NCI-H2029 treated with DMSO at 0.1 percent for 48 hours (cell line): ENCODE results near the gene PLEKHB1.

Experiments
- DNase-seq: peaks from one replicate; lab custom pipeline; 2025; lab: John Stamatoyannopoulos, UW

PLEKHB1 gene

DNA sequence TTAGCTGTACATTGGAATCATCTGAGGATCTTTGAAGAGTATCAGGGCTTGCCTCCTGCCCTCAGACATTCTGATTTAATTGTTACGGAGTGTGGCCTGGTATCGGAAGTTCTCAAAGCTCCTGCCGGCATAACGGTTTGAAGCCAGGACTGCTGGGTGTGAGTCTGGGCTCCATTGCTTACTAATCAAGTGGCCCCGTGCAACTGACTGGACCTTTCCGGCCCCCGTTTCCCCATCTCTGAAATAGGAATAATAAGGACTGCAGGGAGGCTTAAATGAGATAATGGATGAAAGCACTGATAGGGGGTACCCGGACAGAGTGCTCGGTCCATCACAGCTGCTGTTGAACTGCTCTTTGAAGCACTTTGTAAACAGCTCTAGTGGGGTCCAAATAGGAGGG lies 1.7 kb downstream of the PLEKHB1 start:
- DNase-seq, result no peak

DNA sequence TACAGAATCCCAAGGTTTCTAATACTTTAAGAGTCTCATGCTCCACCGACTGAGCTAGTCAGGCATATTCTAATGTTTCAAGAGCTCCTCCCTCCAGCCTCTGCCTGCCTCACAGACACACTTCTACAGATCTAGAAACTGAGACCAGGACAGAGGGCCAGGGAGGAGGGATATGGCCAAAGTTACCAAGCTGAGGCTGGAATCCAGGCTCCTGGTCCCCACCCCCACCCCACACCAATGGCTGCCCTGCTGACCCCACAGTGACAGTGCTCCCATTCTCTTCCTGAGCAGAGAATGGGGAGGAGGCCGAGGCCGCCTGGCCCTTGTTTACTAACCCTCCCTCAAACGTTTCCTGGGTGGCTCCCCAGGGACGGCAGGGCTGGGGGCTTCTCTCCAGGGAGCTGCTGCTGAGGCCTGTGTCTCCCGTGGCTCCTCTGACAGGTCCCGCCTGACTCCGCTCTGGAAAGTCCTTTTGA lies 2.2 kb downstream of the PLEKHB1 start:
- DNase-seq, result no peak

DNA sequence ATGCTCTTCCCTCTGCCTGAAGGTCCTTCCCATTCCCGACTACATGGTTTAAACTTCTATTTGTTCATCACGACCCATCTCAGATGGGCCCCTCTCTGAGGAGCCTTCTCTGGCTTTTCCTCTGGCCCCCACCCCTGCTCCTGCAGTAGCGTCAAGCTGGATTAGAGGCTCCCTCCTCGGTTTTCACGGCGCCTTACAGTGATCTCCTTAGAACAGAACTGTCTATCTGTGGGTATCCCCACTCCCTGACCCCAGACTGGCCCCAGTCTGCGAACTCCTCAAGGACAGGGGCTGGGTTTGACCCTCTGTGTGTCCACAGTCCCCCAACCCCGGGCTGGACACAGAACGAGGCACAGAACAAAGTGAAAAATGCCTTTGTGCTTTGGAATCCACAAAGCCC lies 2.8 kb downstream of the PLEKHB1 start:
- DNase-seq, result no peak

DNA sequence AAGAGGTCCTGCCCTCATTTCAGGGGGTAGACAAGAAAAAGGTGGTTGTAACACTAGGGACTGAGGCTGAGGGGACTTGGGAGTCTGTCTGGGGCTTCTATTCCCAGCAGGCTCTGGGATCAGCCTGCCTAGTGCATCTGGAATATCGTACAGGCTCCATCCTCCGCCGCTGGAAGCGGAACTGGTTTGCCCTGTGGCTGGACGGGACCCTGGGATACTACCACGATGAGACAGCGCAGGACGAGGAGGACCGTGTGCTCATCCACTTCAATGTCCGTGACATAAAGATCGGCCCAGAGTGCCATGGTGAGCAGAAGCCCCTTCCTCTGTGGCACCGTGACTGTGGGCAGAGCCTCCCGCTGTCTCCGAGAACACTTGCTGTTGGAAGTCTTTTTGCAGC lies 4.0 kb downstream of the PLEKHB1 start:
- DNase-seq, result no peak

DNA sequence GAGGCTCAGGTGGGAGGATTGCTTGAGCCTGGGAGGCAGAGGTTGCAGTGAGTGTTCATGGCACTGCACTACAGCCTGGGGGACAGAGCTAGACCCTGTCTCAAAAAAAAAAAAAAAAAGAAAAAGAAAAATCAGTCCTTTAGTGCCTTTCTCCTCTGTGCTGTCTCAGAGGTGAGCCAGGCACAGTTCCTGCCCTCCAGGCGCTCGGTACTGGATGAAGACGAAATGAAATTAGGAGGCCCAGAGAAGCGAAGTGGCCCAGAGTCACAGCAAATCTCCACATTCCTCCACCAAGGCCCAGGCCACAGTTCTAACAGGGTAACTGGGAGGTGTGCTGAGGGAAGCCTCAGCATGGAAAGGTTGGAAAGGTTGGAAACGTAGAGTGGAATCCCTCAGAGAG lies 4.9 kb downstream of the PLEKHB1 start:
- DNase-seq, result no peak

DNA sequence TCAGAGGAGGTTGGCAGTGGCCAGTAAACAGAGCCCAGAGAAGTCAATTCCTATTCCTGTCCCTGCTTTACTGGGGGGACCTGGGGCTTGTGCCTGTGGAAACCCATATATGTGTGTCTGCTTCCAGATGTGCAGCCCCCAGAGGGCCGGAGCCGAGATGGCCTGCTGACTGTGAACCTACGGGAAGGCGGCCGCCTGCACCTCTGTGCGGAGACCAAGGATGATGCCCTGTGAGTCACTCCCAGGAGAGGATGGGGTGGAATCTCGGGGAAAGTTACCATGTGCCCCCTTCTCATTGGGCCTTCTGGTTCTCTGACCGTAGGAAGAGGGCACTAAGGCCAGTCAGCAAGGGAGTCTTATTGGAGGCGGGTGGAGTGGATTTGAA lies 5.3 kb downstream of the PLEKHB1 start:
- DNase-seq, result no peak

DNA sequence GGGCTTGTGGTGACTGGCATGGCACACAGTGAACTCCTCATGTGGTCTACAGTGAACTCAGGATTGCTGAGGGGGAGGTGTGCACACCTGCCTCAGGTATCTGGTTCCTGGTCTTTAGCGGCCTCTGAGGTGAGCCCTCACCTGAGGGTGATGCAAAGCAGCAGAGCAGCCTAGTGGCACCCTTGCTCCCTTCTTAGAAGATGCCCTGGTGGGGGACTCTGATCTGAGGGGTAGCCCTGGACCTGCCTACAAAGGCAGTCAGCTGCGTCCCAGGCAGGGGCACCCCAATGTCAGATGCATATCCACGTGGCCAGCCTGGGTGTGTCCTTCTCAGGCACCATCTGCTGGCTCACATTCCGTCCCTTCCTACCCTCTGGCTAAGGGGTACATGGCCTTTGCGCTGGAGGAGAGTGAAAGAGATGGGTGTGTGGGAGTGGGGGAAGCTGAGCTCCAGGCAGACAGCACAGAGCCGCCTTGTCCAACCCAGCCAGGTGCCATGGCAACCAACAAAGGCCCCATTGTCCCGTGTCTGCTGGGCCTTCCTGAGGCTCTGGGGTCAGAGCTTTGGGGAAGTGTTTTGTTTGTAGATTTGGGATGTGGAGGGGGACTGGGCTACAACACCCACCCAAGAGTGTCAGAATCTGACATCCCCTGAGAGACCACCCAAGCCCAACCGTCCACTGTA lies 5.8 kb downstream of the PLEKHB1 start:
- no peak for DNase-seq

DNA sequence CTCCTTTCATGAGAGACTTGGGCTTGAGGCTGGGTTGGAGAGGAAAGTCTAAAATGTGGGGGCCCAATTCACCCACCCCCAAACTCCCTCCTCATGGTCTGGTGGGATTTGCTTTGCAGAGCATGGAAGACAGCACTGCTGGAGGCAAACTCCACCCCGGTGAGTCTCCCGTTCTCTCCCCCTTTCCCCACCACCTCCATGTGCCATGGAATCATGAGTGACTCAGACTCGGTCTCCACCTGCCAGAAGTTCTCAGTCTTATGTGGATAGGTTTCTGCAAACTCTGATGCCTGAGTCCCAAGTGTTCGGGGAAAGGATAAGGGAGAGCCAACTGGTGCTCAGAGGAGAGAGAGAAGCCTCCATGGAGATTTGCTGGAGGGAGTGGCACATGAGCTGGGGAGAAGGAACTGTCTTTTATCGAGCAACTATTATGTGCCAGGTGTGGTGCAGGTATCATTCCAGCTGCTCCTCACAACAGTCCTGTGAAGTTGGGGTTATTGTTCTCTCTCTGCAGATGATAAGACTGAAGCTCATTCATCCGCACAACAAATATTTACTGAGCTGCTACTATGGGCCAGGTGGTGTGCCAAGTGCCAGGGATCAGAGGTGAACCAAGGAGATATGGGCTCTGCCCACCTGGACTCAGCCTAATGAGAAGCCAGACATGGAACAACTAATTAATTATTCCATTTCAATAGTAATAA lies 6.6 kb downstream of the PLEKHB1 start:
- no peak for DNase-seq

DNA sequence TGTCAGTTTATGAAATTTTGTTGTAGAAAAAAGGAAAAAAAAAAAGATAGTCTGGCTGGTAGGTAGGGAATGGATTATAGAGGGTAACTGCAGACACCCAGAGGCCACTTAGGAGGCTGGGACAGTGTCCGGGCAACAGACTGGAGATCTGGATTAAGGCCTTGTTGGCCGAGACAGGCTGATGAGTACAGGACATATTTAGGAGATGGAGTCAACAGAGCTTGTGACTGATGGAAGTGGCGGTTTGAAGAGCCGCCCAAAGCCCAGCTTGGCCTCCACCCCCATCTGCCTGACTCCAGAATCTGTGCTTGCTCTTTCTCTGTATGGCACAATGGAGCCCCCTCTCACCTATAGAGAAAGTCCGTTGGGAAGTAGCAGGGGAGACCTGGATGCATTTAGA lies 7.6 kb downstream of the PLEKHB1 start:
- DNase-seq, result no peak

DNA sequence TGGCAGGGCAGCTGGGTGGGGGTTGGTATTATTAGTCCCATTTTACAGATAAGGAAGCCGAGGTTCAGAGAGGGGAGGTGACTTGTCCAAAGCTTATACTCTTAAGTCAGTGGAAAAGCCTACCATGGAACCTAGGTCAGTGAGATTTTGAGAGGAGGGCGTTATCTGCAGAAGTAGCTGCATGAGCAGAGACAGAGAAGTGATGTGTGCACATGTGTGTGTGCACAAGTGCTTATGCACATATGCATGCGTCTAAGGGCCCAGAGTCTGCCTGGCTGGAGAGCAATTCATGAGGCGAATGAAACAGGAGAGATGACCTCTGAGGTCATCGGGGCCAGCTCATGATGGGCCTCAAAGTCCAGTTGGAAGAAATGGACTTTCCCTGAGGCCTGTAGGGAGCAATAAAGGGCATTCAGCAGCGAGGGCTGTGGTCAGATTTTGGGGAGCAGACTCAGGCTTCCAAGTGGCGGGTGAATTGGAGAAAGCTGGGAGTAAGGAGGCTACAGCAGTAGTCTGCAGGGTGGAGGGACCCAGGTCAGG lies 8.2 kb downstream of the PLEKHB1 start:
- no peak for DNase-seq

DNA sequence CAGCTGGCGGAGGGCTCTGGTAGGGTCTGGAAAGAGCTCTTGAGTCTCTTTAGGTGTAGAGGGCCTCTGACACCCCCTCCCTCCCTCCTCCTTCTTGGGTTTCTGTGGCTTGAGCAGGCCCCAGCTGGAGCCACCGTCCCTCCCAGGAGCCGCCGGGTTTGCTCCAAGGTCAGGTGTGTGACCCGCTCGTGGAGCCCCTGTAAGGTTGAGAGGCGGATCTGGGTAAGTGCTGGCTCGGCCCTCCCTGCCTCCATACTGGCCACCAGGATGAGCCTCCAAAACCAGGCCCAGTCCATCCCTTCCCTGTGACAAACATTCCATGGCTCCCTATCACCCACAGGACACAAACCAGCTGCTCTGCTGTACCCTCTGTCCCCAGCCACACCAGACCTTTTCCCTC lies 9.3 kb downstream of the PLEKHB1 start:
- DNase-seq, result no peak

DNA sequence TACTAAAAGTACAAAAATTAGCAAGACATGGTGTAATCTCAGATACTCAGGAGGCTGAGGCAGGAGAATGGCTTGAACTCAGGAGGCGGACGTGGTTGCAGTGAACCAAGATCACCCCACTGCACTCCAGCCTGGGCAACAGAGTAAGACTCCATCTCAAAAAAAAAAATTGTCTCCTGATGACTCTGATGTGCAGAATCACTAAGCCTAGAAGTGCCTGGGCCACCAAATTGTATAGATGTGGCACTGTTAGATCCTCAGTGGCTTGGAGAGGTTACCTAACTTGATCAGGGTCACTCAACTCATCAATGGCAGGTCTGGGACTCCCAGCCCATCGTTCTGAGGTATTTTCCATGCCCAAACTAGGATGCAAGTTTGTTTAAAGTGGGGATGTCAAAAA lies 10.6 kb downstream of the PLEKHB1 start:
- DNase-seq, result no peak

DNA sequence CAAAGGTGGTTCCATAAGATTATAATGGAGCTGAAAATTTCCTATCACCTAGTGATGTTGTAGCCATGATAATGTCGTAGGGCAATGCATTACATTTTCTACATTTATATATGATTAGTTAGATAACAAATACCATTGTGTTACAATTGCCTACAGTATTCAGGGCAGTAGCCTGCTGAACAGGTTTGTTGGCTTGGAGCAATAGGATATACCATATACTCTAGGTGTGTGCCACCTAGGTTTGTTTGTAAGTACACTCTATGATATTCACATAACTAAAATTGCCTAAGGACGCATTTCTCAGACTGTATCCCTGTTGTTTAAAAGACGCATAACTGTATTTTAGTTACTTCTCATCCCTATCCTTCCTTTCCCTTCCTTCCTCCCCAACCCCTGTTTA lies 13.6 kb downstream of the PLEKHB1 start:
- no peak for DNase-seq

DNA sequence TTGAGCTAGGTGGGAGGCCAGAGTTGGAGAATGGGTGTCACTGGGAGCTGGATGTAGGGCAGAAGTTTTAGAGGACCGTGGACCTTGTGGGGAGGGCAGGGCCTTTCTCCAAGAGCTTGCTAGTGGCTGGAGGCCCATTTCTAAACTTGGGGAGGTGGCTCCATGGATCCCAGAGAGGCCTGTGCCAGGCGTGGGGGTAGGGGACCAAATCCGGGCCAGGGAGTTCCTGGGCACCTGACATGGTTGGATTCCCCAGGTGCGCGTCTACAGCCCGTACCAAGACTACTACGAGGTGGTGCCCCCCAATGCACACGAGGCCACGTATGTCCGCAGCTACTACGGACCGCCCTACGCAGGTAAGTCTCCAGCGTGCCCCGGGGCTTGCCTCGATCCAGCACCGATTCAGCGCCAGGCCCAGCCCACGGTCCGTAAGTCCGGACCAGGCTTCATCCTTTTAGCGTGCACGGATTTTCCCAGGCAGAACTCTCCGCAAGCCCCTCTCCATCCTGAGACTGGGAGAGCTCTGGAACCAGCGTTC lies 14.2 kb downstream of the PLEKHB1 start:
- DNase-seq, result no peak

DNA sequence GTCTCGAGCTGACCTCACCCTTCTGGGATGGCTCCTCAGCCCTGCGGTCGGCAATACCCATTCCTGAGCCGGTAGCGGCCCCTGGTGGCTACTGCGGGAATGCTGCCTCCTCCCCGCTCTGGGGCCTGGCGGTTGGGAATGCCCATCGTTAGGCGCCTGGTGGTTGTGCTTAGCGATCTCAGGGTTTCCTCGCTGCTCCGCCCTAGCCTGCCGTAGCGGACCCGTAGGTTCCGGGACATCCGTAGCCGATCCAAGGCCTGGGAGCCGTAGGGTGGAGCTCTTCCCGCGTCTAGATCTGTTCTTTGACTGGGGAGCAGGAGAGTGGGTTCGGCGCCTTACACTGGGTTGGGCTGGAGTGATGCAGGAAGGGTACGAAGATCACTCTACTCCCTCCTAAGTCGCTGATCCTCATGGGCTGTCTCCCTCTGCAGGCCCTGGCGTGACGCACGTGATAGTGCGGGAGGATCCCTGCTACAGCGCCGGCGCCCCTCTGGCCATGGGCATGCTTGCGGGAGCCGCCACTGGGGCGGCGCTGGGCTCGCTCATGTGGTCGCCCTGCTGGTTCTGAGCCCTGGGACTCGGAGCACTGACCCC lies 14.8 kb downstream of the PLEKHB1 start:
- peak; percentile 17 for DNase-seq

DNA sequence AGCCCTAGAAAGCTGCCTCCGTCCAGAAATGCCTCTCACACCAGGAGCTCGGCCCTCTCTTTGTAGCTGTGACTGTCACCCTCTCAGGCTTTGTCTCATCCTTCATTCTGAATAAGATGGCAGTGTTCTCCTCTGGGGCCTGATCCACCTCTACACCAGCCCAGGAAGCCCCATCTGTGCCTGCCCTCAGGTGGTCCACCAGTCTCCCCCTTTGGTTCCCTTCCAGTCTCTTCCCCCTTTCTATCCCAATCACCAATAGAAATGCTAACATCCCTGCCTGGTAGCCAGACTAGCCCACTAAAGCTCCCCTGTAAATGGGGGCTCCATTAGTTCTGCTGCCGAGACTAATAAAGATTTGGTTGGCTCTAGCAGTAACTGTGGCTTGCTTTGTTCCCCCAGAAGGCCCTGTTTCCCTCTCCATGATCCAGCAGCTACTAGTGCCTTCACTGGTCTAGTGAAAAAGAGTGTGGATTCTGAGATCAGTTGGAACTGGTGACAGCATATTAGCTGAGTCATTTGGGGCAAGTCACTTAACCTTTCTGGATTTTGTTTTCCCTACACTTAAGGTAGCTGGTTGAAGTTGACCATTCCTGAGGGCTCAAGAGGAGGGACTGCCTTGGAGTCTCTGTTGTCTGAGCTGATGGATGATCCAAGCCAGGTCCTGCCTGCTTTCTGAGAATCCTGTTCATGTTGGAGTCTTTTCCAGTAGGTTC lies 16.2 kb downstream of the PLEKHB1 start:
- DNase-seq, result no peak

DNA sequence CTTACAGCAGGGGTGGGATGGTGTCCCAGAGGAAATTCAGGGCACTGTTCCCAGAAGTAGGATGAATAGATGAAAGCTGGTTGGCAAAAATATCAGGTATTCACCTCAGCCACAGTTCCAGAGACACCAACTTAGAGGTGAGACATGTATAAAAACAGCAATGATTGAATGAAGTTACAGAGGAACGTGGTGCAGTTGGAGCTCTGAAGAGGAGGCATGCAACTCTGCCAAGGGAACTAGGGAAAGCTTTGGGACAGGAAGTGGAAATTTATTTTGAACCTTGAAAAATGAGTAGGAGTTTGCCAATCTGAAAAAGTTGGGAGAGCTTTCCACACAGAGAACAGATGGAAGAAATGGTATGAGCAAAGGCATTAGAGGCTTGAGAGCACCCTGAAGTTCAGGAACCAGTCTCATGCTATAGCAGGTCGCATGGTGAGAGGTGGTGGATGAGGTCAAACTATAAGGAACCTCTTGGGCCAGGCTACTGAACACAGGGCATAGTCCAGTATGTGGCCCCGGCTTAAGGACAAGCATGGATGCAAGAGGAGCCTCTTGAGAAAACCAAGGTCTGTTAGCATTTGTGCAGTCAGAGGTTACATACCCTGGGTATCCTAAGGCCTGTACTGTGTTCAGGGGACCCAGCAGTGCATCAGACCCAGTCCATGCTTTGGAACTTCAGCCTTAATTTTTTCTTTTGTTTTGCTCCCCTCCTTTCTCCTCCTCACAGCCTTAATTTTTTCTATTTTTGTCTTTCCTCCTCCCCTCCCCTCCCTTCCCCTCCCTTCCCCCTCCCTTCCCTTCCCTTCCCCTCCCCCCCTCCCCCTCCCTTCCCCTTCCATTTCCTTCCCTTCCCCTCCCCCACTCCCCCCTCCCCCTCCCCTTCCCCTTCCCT lies 17.5 kb downstream of the PLEKHB1 start:
- no peak for DNase-seq

DNA sequence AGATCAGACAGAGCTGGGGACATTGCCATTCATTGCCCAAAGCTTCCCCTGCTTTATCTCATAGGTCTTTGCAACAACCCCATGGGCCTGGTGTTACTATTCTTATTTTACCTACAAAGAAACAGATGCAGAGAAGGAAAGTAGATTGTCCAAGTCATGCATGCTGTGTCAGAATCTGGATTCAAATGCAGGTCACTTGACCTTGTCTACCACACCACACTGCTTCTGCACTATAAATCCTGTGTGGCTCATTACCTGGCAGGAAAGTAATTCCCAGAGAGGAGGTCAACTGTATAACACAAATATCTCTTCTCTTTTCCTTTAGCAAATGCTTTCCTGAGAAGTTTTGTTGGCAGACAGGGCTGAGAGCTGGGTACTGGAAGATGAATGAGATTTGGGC lies 18.5 kb downstream of the PLEKHB1 start:
- DNase-seq, result no peak

DNA sequence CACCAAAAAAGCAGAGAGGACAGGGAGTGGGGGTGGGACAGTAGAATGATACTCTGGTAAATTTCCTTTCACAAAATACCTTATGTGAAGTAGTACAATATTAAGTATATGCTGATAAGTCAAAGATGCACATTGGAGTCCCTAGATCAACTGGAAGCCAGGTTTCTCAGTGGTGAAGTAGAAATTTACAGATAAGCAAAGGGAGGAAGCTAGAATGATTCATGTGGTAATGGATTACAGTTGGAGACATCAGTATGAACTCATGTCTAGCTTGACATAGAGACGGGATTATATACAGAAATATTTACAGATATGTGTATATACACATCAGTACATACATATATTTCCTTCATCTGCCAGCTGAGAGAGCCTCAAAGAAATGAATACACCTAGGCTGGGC lies 21.5 kb downstream of the PLEKHB1 start:
- no peak for DNase-seq

DNA sequence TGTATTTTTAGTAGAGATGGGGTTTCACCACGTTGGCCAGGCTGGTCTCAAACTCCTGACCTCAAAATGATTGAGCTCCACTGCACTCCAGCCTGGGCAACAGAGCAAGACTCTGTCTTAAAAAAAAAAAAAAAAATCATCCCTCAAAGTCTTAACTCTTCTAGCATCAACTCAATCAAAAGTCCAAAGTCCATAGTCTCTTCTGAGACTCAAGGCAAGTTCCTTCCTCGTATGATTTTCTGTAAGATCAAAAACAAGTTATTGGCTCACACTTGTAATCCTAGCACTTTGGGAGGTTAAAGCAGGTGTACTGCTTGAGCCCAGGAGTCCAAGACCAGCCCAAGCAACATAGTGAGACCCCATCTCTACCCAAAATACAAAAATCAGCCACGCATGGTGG lies 24.4 kb downstream of the PLEKHB1 start:
- DNase-seq, result no peak

DNA sequence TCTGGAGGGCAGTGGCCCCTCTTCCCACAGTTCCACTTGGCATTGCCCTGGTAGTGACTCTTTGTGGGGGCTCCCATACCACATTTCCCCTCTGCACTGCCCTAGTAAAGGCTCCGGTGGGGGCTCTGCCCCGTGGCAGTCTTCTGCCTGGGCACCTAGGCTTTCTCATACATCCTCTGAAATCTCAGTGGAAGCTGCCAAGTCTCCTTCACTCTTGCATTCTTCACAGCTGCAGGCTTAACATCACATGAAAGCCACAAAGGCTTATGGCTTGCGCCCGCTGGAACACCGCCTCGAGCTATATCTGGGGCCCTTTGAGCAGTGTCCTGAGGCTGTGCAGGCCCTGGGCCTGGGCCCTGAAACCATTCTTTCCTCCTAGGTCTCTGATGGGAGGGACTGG lies 25.3 kb downstream of the PLEKHB1 start:
- DNase-seq, result no peak
